GM12878 (cell line): ENCODE measurements around the gene SIRPD. TPM values are rescaled to one million over a fixed set of nuclear protein-coding genes. Genes with fewer than 3 reads are reported as not detected.

ENCODE experiments used
- ATAC-seq: fragments of 200-7000 bp; cut with Tn5 transposase; 3 replicates; pipeline ENCODE4 v1.9.1; 2020; ENCODE audit warnings: mild to moderate bottlenecking, moderate library complexity
- BruUV-seq: library from RNA; stranded (reverse); fragments of 400-500 nt; replicated peaks from 2 replicates; lab custom pipeline; 2021; lab: Mats Ljungman, UMichigan
- CTCF ChIA-PET: fragments of 300-600 bp; sonication (Branson Sonifier 250); formaldehyde crosslinking; extraction: SDS; loops from one replicate; lab custom pipeline; 2021; ENCODE audit warnings: inconsistent platforms; lab: Yijun Ruan, JAX
- POLR2A ChIA-PET: fragments of 350-600 bp; formaldehyde crosslinking; extraction: SDS; loops from one replicate; lab custom pipeline; 2021; ENCODE audit warnings: inconsistent platforms; lab: Charles Lee
- RAD21 ChIA-PET: fragments of 300-600 bp; sonication (Branson Sonifier 250); formaldehyde crosslinking; loops from one replicate; lab custom pipeline; 2023; ENCODE audit warnings: antibody characterized with exemption; ENCODE audit not compliant: unreplicated experiment; lab: Charles Lee
- SMC1A ChIA-PET: fragments of 300-600 bp; sonication (Branson Sonifier 250); formaldehyde crosslinking; loops from one replicate; lab custom pipeline; 2023; ENCODE audit not compliant: unreplicated experiment, uncharacterized antibody; lab: Charles Lee
- DNase-seq: peaks from one replicate; pipeline ENCODE4 v3.0.0-alpha.2; 2011; ENCODE audit warnings: low read depth, low spot score
- FAIRE-seq: peaks from 3 replicates; lab custom pipeline; 2011; peaks lifted over from hg19 to GRCh38; lab: Jason Lieb, UNC
- H2AFZ ChIP-seq: 2 replicates; pipeline ENCODE4 v1.6.0; 2011; ENCODE audit warnings: low read depth, low read length, control low read depth; ENCODE audit not compliant: control insufficient read depth
- H3K27ac ChIP-seq: 2 replicates; pipeline ENCODE4 v1.5.1; 2011; ENCODE audit warnings: control low read depth; ENCODE audit not compliant: control insufficient read depth, insufficient read depth
- H3K27me3 ChIP-seq, 2 experiments: replicated peaks in 1 of 2; 2 replicates each; pipeline versions ENCODE4 v1.6.0 to v1.6.1; 2011; ENCODE audit warnings: low read length in 1 of 2; ENCODE audit not compliant: control insufficient read depth in 2 of 2, insufficient read depth in 2 of 2
- H3K36me3 ChIP-seq, 2 experiments: 2 replicates each; pipeline ENCODE4 v1.5.1; 2011; ENCODE audit warnings: low read length in 1 of 2; ENCODE audit not compliant: control insufficient read depth in 2 of 2, insufficient read depth in 2 of 2
- H3K4me1 ChIP-seq: 2 replicates; pipeline ENCODE4 v1.6.1; 2011; ENCODE audit warnings: mild to moderate bottlenecking, low read length, moderate library complexity, mixed read lengths; ENCODE audit not compliant: control insufficient read depth, insufficient read depth
- H3K4me2 ChIP-seq: 2 replicates; pipeline ENCODE4 v1.6.0; 2011; ENCODE audit warnings: control low read depth; ENCODE audit not compliant: control insufficient read depth, insufficient read depth
- H3K4me3 ChIP-seq: fragments of 200-600 bp; sonication (generic); 2 replicates; pipeline ENCODE4 v1.5.1; 2016
- H3K79me2 ChIP-seq: 2 replicates; pipeline ENCODE4 v1.6.0; 2011; ENCODE audit warnings: low read length; ENCODE audit not compliant: control insufficient read depth, insufficient read depth
- H3K9ac ChIP-seq: 2 replicates; pipeline ENCODE4 v1.8.0; 2011; ENCODE audit warnings: low read length, control low read depth, mixed read lengths; ENCODE audit not compliant: control insufficient read depth, insufficient read depth
- H3K9me3 ChIP-seq: replicated peaks from 3 replicates; pipeline ENCODE4 v1.5.1; 2011; ENCODE audit warnings: mild to moderate bottlenecking, low read length; ENCODE audit not compliant: control insufficient read depth, insufficient read depth
- H4K20me1 ChIP-seq: 2 replicates; pipeline ENCODE4 v1.6.0; 2011; ENCODE audit not compliant: control insufficient read depth, insufficient read depth
- CREM ChIP-seq: IDR thresholded peaks from 2 replicates; pipeline ENCODE4 v1.6.1; 2014; ENCODE audit warnings: antibody characterized with exemption, low read depth
- NBN ChIP-seq: fragments of 450-650 bp; IDR thresholded peaks from 2 replicates; pipeline ENCODE4 v1.6.1; 2016
- NR2C1 ChIP-seq: fragments of 450-650 bp; IDR thresholded peaks from 2 replicates; pipeline ENCODE4 v1.6.1; 2017; ENCODE audit warnings: antibody characterized with exemption, mild to moderate bottlenecking, moderate library complexity
- PRDM15 ChIP-seq: fragments of 450-650 bp; formaldehyde crosslinking; IDR thresholded peaks from 2 replicates; pipeline ENCODE4 v1.4.0; 2020; ENCODE audit warnings: mild to moderate bottlenecking, moderate library complexity
- ZNF207 ChIP-seq: fragments of 450-650 bp; IDR thresholded peaks from 2 replicates; pipeline ENCODE4 v1.6.1; 2014; ENCODE audit warnings: antibody characterized with exemption, mild to moderate bottlenecking, borderline replicate concordance
- WGBS: methylation state at CpG from one replicate; pipeline ENCODE4 v1.1.6; 2016; ENCODE audit warnings: low lambda C conversion rate; ENCODE audit not compliant: insufficient replicate concordance, insufficient coverage; ENCODE audit errors: missing lambda C conversion rate; 5-methylcytosine and 5-hydroxymethylcytosine counted together
- in situ Hi-C: fragments of 300-500 bp; cut with MboI; formaldehyde crosslinking; loops from 9 replicates; pipeline ENCODE4 v1.14.3; 2018; ENCODE audit warnings: mixed read lengths
- intact Hi-C: fragments of 100-400 bp; cut with micrococcal nuclease; formaldehyde crosslinking; loops from one replicate; pipeline ENCODE4 v1.14.2; 2022; ENCODE audit not compliant: unreplicated experiment
- polyA plus RNA-seq, 11 experiments: library from polyadenylated mRNA; depleted of rRNA in 4 of 11; unstranded in 6 of 11; stranded (reverse) in 5 of 11; fragments of >200 nt; fragmentation: Nextera tagmentation in 4 of 11; fragmentation: Illumina TruSeq in 1 of 11; extraction: Ambion mirVana in 4 of 11; extraction: Trizol in 1 of 11; gene quantifications; 1 replicate in 1 of 11; 2 replicates in 10 of 11; pipeline versions ENCODE4 v1.2.1 to v1.2.3, GENCODE V29; 2011 to 2016; ENCODE audit warnings: inconsistent platforms in 2 of 11, missing spikeins in 2 of 11, low read depth in 1 of 11
- total RNA-seq, 4 experiments: library from RNA; depleted of rRNA in 3 of 4; stranded (reverse); fragments of >200 nt in 3 of 4; fragmentation: Illumina TruSeq in 1 of 4; extraction: Trizol in 1 of 4; gene quantifications; 2 replicates each; pipeline versions ENCODE4 v1.2.1 to v1.2.3, GENCODE V29; 2013 to 2021

SIRPD gene
- total and polyA plus RNA-seq, 10 of the 15 experiments (the other 5 are each of a cell fraction or from before 2014, with no cell fraction given), result 0.10 to 1.6 (median 0.88) TPM

- Histone ChIP-seq H3K9me3 (no peaks in the 10 kb centered on the region; the same call in 2 of the 3 replicates), H2AFZ (no peak overlapping the region), H3K27ac (no peak overlapping the region), H3K9ac (no peak overlapping the region), H3K79me2 (no peaks in the 10 kb centered on the region), H3K36me3 (no peaks in the 10 kb centered on the region), H3K27me3 (peaks cover 0 to 2% of the 10 kb centered on the region in 2 experiments; a peak in 1 of 4 replicates), H3K4me3 (no peak overlapping the region), H3K4me2 (no peak overlapping the region), H4K20me1 (no peaks in the 10 kb centered on the region), H3K4me1 (no peaks in the 10 kb centered on the region; the same call in 1 of the 2 replicates)
- RAD21 ChIA-PET, result interaction anchor here (1.0 to 1.4 kb wide), 2 partner anchors 13 to 19 kb away, joined by 3 to 5 read pairs; no protein-coding TSS in a partner anchor
- BruUV-seq, result no TSS peak
- POLR2A ChIA-PET, result no interaction called here
- intact Hi-C loops, result no loop called here
- ATAC-seq (no peak), FAIRE-seq (no peak), DNase-seq (no peak)
- CTCF ChIA-PET, result interaction anchor here (4.2 kb wide), 1 partner anchor 13 kb away, joined by 28 read pairs; no protein-coding TSS in a partner anchor
- in situ Hi-C loops, result no loop called here
- WGBS, result 45% methylated on average over 9 of the region's 9 CpGs
- SMC1A ChIA-PET, result interaction anchor here (2.0 kb wide), 1 partner anchor 13 kb away, joined by 5 read pairs; no protein-coding TSS in a partner anchor
- TF ChIP-seq ZNF207, result no peak
- TF ChIP-seq NR2C1, result no peak
- no peak for TF ChIP-seq CREM
- TF ChIP-seq PRDM15 (CRISPR knock-in tag), result no peak
- TF ChIP-seq NBN, result no peak
Measured at GRCh38 chr20:1490643-1491195, 66.8 kb downstream of the SIRPD start.
